ENCODE data around the gene STXBP1.

The STXBP1 gene

DNA sequence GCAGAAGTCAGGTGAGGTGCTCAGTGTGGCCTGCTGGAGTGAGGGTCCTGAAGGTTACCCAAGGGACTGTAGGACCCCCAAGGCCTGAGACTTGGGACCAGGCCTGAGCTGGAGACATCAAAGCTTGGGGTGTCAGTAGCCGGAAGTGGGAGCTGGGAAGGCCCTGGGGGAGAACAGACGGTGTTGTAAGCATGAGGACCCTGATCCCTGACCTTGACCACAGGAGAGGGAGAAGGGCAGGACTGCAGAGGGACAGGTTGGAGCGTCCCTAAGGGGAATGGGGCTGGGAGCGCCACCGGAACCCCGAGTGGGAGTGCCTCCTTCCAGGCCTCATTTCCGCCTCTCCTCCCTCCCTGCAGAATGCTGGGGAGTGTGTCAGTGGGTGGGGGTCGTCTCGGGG lies 104.3 kb downstream of the STXBP1 start:
- DNase-seq (ENCODE audit: low read depth), result no peak
- TF ChIP-seq CTCF (IDR thresholded peaks at IDR 0.05; ENCODE audit: low read depth, low read length, missing control alignments), result no peak
- peak overlapping the region; percentile 71 for H3K4me3 ChIP-seq (ENCODE audit: low read depth, low read length)

DNA sequence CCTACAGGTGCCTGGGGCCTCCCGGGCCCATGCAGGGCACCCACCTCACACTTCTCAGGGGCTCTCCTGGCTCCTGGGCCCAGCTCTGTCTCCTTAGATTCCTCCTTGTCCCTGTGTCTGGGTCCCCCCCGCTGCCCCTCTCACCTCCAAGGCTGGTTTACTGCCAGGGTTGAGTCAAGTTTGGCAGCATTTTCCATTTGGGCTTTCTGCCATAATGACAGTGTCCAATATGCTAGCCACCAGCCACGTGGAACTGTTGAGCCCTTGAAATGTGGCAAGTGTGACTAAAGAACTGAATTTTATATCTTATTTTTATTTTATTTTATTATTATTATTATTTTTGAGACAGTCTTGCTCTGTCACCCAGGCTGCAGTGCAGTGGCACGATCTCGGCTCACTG lies 105.7 kb downstream of the STXBP1 start:
- no peak for DNase-seq (ENCODE audit: low read depth)
- TF ChIP-seq CTCF (IDR thresholded peaks at IDR 0.05; ENCODE audit: low read depth, low read length, missing control alignments), result no peak
- no peak overlapping the region for H3K4me3 ChIP-seq (ENCODE audit: low read depth, low read length)

- no peak overlapping the region for H3K4me3 ChIP-seq (ENCODE audit: low read depth, low read length)
- DNase-seq (ENCODE audit: low read depth), result no peak
- TF ChIP-seq CTCF (IDR thresholded peaks at IDR 0.05; ENCODE audit: low read depth, low read length, missing control alignments), result no peak
Observed at GRCh38 chr9:127720031-127720864, 108.2 kb downstream of the STXBP1 start.

GRCh38 chr9:127720865-127721227 lies 108.8 kb downstream of the STXBP1 start:
- no peak for TF ChIP-seq CTCF (IDR thresholded peaks at IDR 0.05; ENCODE audit: low read depth, low read length, missing control alignments)
- no peak for DNase-seq (ENCODE audit: low read depth)
- H3K4me3 ChIP-seq (ENCODE audit: low read depth, low read length), result no peak overlapping the region

- no peak overlapping the region for H3K4me3 ChIP-seq (ENCODE audit: low read depth, low read length)
- no peak for TF ChIP-seq CTCF (IDR thresholded peaks at IDR 0.05; ENCODE audit: low read depth, low read length, missing control alignments)
Observed at GRCh38 chr9:127721391-127721821, 109.3 kb downstream of the STXBP1 start.

DNA sequence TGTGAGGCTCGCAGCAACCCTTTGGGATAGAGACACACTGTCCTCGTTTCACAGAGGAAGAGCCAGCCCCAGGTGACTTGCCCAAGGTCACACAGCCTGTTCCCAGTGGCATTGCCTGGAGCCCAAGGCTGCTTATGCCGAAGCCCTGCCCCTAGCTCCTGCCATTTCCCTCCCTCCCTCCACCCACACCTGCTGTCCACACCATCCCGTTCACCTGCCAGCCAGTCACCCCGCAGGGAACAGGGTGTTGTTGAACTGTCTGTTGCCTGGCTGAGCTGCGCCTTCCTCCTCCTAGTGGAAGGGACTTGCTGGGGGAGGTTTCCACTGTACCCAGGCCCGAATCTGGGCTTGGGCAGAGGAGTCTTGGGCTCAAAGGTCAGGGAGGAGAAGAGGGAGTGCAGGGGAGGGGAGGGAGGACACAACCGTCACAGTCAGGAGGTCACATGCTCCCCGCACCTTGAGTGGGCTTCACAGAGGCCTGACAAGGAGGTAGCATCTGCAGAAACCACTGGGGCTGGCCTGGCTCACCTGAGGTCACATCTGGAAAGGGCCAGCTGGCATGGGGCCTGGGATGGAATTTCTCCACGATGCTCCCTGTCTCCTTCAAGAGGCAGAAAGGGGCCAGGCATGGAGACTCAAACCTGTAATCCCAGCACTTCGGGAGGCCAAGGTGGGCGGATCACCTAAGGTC lies 110.1 kb downstream of the STXBP1 start:
- no peak for TF ChIP-seq CTCF (IDR thresholded peaks at IDR 0.05; ENCODE audit: low read depth, low read length, missing control alignments)
- no peak overlapping the region for H3K4me3 ChIP-seq (ENCODE audit: low read depth, low read length)
- no peak for DNase-seq (ENCODE audit: low read depth)

More at GRCh38 chr9:127721391-127721821, 109.3 kb downstream of the STXBP1 start:
- DNase-seq (ENCODE audit: low read depth), result no peak
